Tibial nerve (tissue), 4 donors: Measurements from ENCODE around the gene ANKRD26.

Experiments
- CTCF ChIP-seq, 5 experiments: fragments of 200-600 bp in 3 of 5; fragments of 450-650 bp in 2 of 5; sonication (generic) in 3 of 5; IDR thresholded peaks; one replicate each; pipeline ENCODE4 v1.5.1; 2016 to 2019; ENCODE audit warnings: antibody characterized with exemption in 5 of 5, mild to moderate bottlenecking in 3 of 5, moderate library complexity in 2 of 5
- EP300 ChIP-seq, 2 donors: sonication (generic); formaldehyde crosslinking; IDR thresholded peaks; one replicate each; pipeline ENCODE4 v1.6.1; 2017; ENCODE audit warnings: antibody characterized with exemption in 2 of 2, mild to moderate bottlenecking in 1 of 2
- POLR2A ChIP-seq, 2 donors: fragments of 450-650 bp; IDR thresholded peaks; one replicate each; pipeline ENCODE4 v1.6.1; 2017; ENCODE audit warnings: antibody characterized with exemption in 2 of 2, mild to moderate bottlenecking in 2 of 2, moderate library complexity in 2 of 2

DNA sequence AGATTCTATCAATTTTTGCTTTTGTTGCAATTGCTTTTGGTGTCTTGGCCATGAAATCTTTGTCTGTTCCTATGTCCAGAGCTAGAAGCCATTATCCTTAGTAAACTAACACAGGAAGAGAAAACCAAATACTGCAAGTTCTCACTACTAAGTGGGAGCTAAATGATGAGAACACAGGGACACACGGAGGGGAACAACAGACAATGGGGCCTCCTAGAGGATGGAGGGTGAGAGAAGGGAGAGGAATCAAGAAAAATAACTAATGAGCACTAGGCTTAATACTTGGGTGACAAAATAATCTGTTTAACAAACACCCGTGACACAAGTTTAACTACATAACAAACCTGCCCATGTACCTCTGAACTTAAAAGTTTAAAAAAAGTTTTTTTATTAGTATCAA lies 78.2 kb downstream of the ANKRD26 start:
- TF ChIP-seq CTCF (IDR thresholded peaks at IDR 0.05) (no peak), POLR2A (IDR thresholded peaks at IDR 0.05) (no peak), EP300 (IDR thresholded peaks at IDR 0.05) (no peak)
